GM10266 (cell line): ENCODE results near the gene USF1.

Experiments
- DNase-seq: peaks from one replicate; pipeline ENCODE4 v3.0.0; 2012; ENCODE audit errors: extremely low spot score
- CTCF ChIP-seq: IDR thresholded peaks from 2 replicates; pipeline ENCODE4 v1.5.1; 2012; ENCODE audit warnings: mild to moderate bottlenecking, low read depth; ENCODE audit not compliant: control insufficient read depth, insufficient read depth; ENCODE audit errors: missing control alignments

Gene USF1

GRCh38 chr1:161077426-161077825, 31.6 kb upstream of the USF1 start:
- TF ChIP-seq CTCF, result no peak

GRCh38 chr1:161076410-161076809, 30.6 kb upstream of the USF1 start:
- TF ChIP-seq CTCF, result no peak
- no peak for DNase-seq

More at GRCh38 chr1:161077426-161077825, 31.6 kb upstream of the USF1 start:
- DNase-seq, result no peak

GRCh38 chr1:161074676-161075368, 29.0 kb upstream of the USF1 start:
- DNase-seq, result no peak
- no peak for TF ChIP-seq CTCF

GRCh38 chr1:161073474-161074121, 27.8 kb upstream of the USF1 start:
- DNase-seq, result no peak

GRCh38 chr1:161072751-161073449, 27.1 kb upstream of the USF1 start:
- no peak for TF ChIP-seq CTCF
- no peak for DNase-seq

More at GRCh38 chr1:161073474-161074121, 27.8 kb upstream of the USF1 start:
- TF ChIP-seq CTCF, result no peak

- DNase-seq, result peak; percentile 75
- peak; percentile 71 for TF ChIP-seq CTCF
These were observed 26.2 kb upstream of the USF1 start for GRCh38 chr1:161071886-161072371.
